Thyroid gland (tissue), 4 donors: Measurements from ENCODE around the gene MRPS6. TPM values are rescaled to one million over a fixed set of nuclear protein-coding genes. Genes with fewer than 3 reads are reported as not detected.

Source experiments
- DNase-seq, 2 donors: peaks; one replicate each; pipeline ENCODE4 v3.0.0-alpha.2; 2019
- H3K27ac ChIP-seq, 3 donors: fragments of 200-600 bp; sonication (generic); 1 replicate in 2 of 3; 2 replicates in 1 of 3; pipeline ENCODE4 v1.5.1; 2016 to 2019; ENCODE audit warnings: mild to moderate bottlenecking in 1 of 3, moderate library complexity in 1 of 3
- H3K27me3 ChIP-seq: fragments of 200-600 bp; sonication (generic); one replicate; pipeline ENCODE4 v1.5.1; 2019
- H3K36me3 ChIP-seq, 2 donors: fragments of 200-600 bp; sonication (generic); one replicate each; pipeline ENCODE4 v1.5.1; 2016 to 2019
- H3K4me1 ChIP-seq, 2 donors: fragments of 200-600 bp; sonication (generic); one replicate each; pipeline ENCODE4 v1.5.1; 2017 to 2019
- H3K4me3 ChIP-seq, 3 donors: fragments of 200-600 bp; sonication (generic); replicated peaks in 1 of 3; 1 replicate in 2 of 3; 2 replicates in 1 of 3; pipeline ENCODE4 v1.5.1; 2016; ENCODE audit warnings: mild to moderate bottlenecking in 1 of 3
- H3K9me3 ChIP-seq: fragments of 200-600 bp; sonication (generic); one replicate; pipeline ENCODE4 v1.5.1; 2017
- POLR2A ChIP-seq, 2 donors: fragments of 450-650 bp; IDR thresholded peaks; one replicate each; pipeline ENCODE4 v1.6.1; 2017; ENCODE audit warnings: antibody characterized with exemption in 2 of 2, mild to moderate bottlenecking in 2 of 2, moderate library complexity in 1 of 2
- WGBS, 2 donors: methylation state at CpG; one replicate each; pipeline ENCODE4 v1.1.5; 2017; 5-methylcytosine and 5-hydroxymethylcytosine counted together
- intact Hi-C: fragments of 100-400 bp; cut with DNase I; formaldehyde crosslinking; loops from one replicate; pipeline ENCODE4 v1.15.1; 2023
- total RNA-seq, 4 donors: library from RNA; depleted of rRNA; stranded (reverse); fragments of >200 nt; gene quantifications; one replicate each; pipeline ENCODE4 v1.2.3, GENCODE V29; 2016
- TF ChIP-seq, protein P1 (sequence below), 6 experiments: fragments of 200-600 bp in 3 of 6; fragments of 450-650 bp in 3 of 6; sonication (generic) in 3 of 6; IDR thresholded peaks; one replicate each; pipeline ENCODE4 v1.5.1; 2016 to 2019; ENCODE audit warnings: antibody characterized with exemption in 6 of 6, mild to moderate bottlenecking in 2 of 6, inconsistent platforms in 1 of 6, moderate library complexity in 1 of 6

Gene MRPS6
- total RNA-seq, 4 donors from 2014 or later = 64.9 to 104 (median 75.9) TPM

- intact Hi-C loops = no loop called here
- 17% methylated on average over 16 to 17 of the region's 17 CpGs for whole genome bisulfite sequencing, 2 donors
These were observed 55.9 kb downstream of the MRPS6 start for GRCh38 chr21:34129039-34129891.

GRCh38 chr21:34129901-34130715 is 56.7 kb downstream of the MRPS6 start:
- Histone ChIP-seq H3K36me3 (peaks cover 2 to 6% of the 10 kb centered on the region in 2 donors), H3K4me1 (peaks cover 80 to 91% of the 10 kb centered on the region in 2 donors), H3K27me3 (no peaks in the 10 kb centered on the region), H3K27ac (peak overlapping the region; percentile 77 to 93 (median 86)), H3K9me3 (no peaks in the 10 kb centered on the region), H3K4me3 (no peak overlapping the region)
- intact Hi-C loops = no loop called here
- 15 to 29% methylated on average over 5 of the region's 5 CpGs for WGBS, 2 donors
- TF ChIP-seq POLR2A (IDR thresholded peaks at IDR 0.05) = no peak
- TF ChIP-seq, protein P1, sequence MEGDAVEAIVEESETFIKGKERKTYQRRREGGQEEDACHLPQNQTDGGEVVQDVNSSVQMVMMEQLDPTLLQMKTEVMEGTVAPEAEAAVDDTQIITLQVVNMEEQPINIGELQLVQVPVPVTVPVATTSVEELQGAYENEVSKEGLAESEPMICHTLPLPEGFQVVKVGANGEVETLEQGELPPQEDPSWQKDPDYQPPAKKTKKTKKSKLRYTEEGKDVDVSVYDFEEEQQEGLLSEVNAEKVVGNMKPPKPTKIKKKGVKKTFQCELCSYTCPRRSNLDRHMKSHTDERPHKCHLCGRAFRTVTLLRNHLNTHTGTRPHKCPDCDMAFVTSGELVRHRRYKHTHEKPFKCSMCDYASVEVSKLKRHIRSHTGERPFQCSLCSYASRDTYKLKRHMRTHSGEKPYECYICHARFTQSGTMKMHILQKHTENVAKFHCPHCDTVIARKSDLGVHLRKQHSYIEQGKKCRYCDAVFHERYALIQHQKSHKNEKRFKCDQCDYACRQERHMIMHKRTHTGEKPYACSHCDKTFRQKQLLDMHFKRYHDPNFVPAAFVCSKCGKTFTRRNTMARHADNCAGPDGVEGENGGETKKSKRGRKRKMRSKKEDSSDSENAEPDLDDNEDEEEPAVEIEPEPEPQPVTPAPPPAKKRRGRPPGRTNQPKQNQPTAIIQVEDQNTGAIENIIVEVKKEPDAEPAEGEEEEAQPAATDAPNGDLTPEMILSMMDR (IDR thresholded peaks at IDR 0.05) = no peak
- peak; percentile 36 to 57 for DNase-seq

More at GRCh38 chr21:34129039-34129891, 55.9 kb downstream of the MRPS6 start:
- peak; percentile 78 to 80 for DNase-seq
- H3K27me3 ChIP-seq = no peaks in the 10 kb centered on the region
- H3K4me1 ChIP-seq = peaks cover 80 to 97% of the 10 kb centered on the region in 2 donors
- peak overlapping the region; percentile 77 to 93 (median 86) for H3K27ac ChIP-seq
- no peaks in the 10 kb centered on the region for H3K9me3 ChIP-seq
- H3K4me3 ChIP-seq = no peak overlapping the region
- peaks cover 2 to 6% of the 10 kb centered on the region in 2 donors for H3K36me3 ChIP-seq
- peak in 1 of 2 donors; percentile 41 for TF ChIP-seq POLR2A (IDR thresholded peaks at IDR 0.05)
- TF ChIP-seq, protein P1 (IDR thresholded peaks at IDR 0.05) = peak in 4 of 6 experiments; percentile 13 to 40 (median 36)

DNA sequence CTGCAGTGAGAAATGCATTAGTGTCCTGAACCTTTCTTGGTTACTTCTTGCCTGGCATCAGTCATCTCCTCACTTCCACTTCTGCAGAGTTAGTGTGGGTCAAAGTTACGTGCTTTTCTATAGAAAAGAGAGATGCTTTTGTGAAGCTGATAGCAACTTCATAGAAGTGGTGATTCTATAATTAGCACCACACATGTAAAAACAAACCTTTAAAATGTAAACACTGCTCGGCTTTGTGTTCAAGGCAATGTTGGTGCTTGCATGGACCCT is 57.3 kb downstream of the MRPS6 start:
- Histone ChIP-seq H3K4me1 (peaks cover 80 to 85% of the 10 kb centered on the region in 2 donors), H3K27ac (peak overlapping the region; percentile 77 to 93 (median 86)), H3K36me3 (peaks cover 2 to 6% of the 10 kb centered on the region in 2 donors), H3K9me3 (no peaks in the 10 kb centered on the region), H3K27me3 (no peaks in the 10 kb centered on the region), H3K4me3 (no peak overlapping the region)
- no peak for DNase-seq
- TF ChIP-seq POLR2A (IDR thresholded peaks at IDR 0.05) = no peak
- TF ChIP-seq, protein P1 (IDR thresholded peaks at IDR 0.05) = no peak
- intact Hi-C loops = no loop called here
- 70 to 76% methylated on average over 2 of the region's 2 CpGs for WGBS, 2 donors

GRCh38 chr21:34131586-34131985 is 58.2 kb downstream of the MRPS6 start:
- DNase-seq = no peak
- no peaks in the 10 kb centered on the region for H3K36me3 ChIP-seq
- H3K27ac ChIP-seq = peak overlapping the region; percentile 77 to 93 (median 86)
- no peak overlapping the region for H3K4me3 ChIP-seq
- H3K9me3 ChIP-seq = no peaks in the 10 kb centered on the region
- no peak for TF ChIP-seq POLR2A (IDR thresholded peaks at IDR 0.05)
- TF ChIP-seq, protein P1 (IDR thresholded peaks at IDR 0.05) = no peak
- 93 to 99% methylated on average over 3 to 4 of the region's 4 CpGs for WGBS, 2 donors
- intact Hi-C loops = no loop called here
- H3K27me3 ChIP-seq = no peaks in the 10 kb centered on the region
- peaks cover 74 to 77% of the 10 kb centered on the region in 2 donors for H3K4me1 ChIP-seq
